ENCODE data around the gene NYAP1.
"Not testable (repeated sequence)": the region's sequence is repeated elsewhere in the genome, so short reads cannot be mapped to it uniquely, and the experiment has no call there.

The NYAP1 gene

GRCh38 chr7:100528108-100528866 lies 44.6 kb downstream of the NYAP1 start:
- H3K4me3 ChIP-seq (ENCODE audit: low read depth, low read length); H3K9me3 ChIP-seq (ENCODE audit: control insufficient read depth, insufficient read depth, low read depth, low read length); H3K4me1 ChIP-seq (ENCODE audit: control insufficient read depth, insufficient read depth, low read length); H3K36me3 ChIP-seq (ENCODE audit: control insufficient read depth in 2 of 2, insufficient read depth in 1 of 2, low read length in 2 of 2); POLR2A ChIA-PET; H3K27ac ChIP-seq (ENCODE audit: extremely low read depth, low read depth, low read length): not testable (repeated sequence)
- CTCF ChIA-PET = interaction anchor here (0.6 to 0.7 kb wide), 2 partner anchors 30 to 331 kb away, joined by 3 to 4 read pairs; no protein-coding TSS in a partner anchor
- TF ChIP-seq ZNF362 (tag by site-specific recombination; IDR thresholded peaks at IDR 0.05) = peak; percentile 80

DNA sequence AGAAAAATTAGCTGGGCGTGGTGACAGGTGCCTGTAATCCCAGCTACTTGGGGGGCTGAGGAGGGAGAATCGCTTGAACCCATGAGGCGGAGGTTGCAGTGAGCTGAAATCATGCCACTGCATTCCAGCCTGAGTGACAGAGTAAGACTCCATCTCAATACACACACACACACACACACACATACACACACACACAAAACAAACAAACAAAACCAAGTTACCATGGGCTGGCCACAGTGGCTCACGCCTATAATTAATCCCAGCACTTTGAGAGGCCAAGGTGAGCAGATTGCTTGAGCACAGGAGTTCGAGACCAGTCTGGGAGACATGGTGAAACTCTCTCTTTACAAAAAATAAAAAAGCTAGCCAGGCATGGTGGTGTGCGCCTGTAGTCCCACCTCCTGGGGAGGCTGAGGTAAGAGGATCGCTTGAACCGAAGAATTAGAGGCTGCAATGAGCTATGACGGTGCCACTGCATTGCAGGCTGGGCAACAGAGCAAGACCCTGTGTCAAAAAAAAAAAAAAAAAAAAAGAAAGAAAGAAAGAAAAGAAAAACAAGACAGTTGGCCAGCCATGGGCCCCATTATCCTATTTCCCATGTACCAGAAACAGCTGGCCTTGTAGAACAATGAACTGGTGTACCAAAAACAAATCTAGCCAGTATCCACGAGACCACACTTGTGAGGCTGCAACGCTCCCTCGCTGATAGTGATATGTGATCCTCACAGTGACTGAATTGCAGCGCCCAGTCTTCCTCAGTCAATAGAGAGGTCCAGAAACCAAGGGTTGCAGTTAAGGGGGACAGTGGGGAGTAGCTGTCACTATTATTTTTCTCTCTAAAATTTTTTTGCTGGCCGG lies 48.7 kb downstream of the NYAP1 start:
- H3K4me1 ChIP-seq (ENCODE audit: control insufficient read depth, insufficient read depth, low read length) = no peaks in the 10 kb centered on the region
- ChIA-PET POLR2A (interaction anchor here (0.6 kb wide), 1 partner anchor 12 kb away, joined by 3 read pairs; no protein-coding TSS in a partner anchor), CTCF (no interaction called here)
- no peak overlapping the region for H3K27ac ChIP-seq (ENCODE audit: extremely low read depth, low read depth, low read length)
- no peak overlapping the region for H3K4me3 ChIP-seq (ENCODE audit: low read depth, low read length)
- no peaks in the 10 kb centered on the region for H3K9me3 ChIP-seq (ENCODE audit: control insufficient read depth, insufficient read depth, low read depth, low read length)
- TF ChIP-seq, protein P1, sequence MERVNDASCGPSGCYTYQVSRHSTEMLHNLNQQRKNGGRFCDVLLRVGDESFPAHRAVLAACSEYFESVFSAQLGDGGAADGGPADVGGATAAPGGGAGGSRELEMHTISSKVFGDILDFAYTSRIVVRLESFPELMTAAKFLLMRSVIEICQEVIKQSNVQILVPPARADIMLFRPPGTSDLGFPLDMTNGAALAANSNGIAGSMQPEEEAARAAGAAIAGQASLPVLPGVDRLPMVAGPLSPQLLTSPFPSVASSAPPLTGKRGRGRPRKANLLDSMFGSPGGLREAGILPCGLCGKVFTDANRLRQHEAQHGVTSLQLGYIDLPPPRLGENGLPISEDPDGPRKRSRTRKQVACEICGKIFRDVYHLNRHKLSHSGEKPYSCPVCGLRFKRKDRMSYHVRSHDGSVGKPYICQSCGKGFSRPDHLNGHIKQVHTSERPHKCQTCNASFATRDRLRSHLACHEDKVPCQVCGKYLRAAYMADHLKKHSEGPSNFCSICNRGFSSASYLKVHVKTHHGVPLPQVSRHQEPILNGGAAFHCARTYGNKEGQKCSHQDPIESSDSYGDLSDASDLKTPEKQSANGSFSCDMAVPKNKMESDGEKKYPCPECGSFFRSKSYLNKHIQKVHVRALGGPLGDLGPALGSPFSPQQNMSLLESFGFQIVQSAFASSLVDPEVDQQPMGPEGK (tag by site-specific recombination; IDR thresholded peaks at IDR 0.05) = no peak
- TF ChIP-seq ZSCAN4 (tag by site-specific recombination; IDR thresholded peaks at IDR 0.05) = peak; percentile 95
- no peaks in the 10 kb centered on the region for H3K36me3 ChIP-seq (ENCODE audit: control insufficient read depth in 2 of 2, insufficient read depth in 1 of 2, low read length in 2 of 2)

DNA sequence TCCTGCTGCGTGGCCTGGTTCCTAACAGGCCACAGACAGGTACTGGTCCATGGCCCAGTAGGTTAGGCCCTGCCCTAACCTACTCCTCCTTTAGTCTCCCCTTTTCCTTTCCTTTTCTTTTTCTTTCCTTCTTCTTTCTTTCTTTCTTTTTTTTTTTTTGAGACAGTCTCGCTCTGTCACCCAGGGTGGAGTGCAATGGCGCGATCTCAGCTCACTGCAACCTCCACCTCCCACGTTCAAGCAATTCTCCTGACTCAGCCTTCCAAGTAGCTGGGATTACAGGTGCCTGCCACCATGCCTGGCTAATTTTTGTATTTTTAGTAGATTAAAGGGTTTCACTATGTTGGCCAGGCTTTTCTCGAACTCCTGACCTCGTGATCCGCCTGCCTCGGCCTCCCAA lies 52.3 kb downstream of the NYAP1 start:
- not testable (repeated sequence) for H3K4me3 ChIP-seq (ENCODE audit: low read depth, low read length); H3K4me1 ChIP-seq (ENCODE audit: control insufficient read depth, insufficient read depth, low read length); H3K27ac ChIP-seq (ENCODE audit: extremely low read depth, low read depth, low read length); H3K36me3 ChIP-seq (ENCODE audit: control insufficient read depth in 2 of 2, insufficient read depth in 1 of 2, low read length in 2 of 2); H3K9me3 ChIP-seq (ENCODE audit: control insufficient read depth, insufficient read depth, low read depth, low read length)
- TF ChIP-seq PRDM10 (tag by site-specific recombination; IDR thresholded peaks at IDR 0.05) = 0 out of 2 replicates have a peak, but pooled peaks have one; percentile 23
- TF ChIP-seq ZFHX2 (tag by site-specific recombination; conservative IDR thresholded peaks at IDR 0.05) = peak; percentile 33
- TF ChIP-seq EGR2 (tag by site-specific recombination; IDR thresholded peaks at IDR 0.05; ENCODE audit: low read depth) = peak; percentile 39
- ChIA-PET POLR2A (interaction anchor here (1.2 kb wide), 1 partner anchor 50 kb away, joined by 3 read pairs; the partner anchor contains the start of genes FBXO24 and LRCH4), CTCF (interaction anchor here (1.2 kb wide), 1 partner anchor 24 kb away, joined by 5 read pairs; no protein-coding TSS in a partner anchor)
